HG02623 (cell line): ENCODE results near the gene NOTCH2.

Experiments used
- ATAC-seq: cut with Tn5 transposase; IDR thresholded peaks from one replicate; pipeline ENCODE4 v1.9.1; 2021; ENCODE audit warnings: moderate library complexity; ENCODE audit not compliant: unreplicated experiment

NOTCH2 gene

DNA sequence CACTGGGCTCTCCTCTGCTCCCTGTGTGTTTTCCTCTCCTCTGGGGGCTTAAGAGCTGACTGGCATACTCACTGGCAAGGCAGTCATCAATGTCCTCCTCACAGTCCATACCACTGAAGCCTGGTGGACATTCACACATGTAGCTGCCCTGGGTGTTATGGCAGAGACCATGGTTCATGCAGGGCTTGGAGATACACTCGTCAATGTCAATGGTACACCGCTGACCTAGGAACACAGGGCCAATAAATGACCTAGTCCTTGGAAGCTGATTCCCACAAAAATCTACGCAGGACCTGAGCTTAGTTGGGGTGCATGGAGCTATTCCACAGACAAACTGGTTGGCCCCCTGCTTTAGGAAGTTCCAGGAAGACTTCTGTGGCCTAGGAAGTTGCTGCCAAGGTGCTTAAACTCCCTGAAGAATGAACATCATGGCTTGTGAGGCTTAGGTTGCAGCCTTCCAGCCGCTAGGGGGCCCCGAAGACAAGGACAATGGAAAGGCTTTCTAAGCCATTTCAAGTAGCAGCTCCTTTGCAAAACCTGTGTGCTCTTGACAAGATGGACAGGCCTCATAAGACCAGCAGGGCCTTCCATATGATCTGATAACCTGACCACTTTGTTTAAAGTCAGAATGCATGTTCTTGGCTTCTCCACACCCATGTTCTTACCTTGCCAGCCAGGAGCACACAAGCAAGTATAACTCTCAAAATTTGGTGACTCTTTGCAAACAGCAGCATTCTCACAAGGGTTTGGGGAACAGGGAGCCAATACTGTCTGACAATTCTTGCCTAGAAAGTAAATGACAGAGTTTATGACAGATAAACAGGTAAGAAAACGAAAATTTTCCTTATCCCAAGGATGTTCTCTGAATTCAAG, 120.9 kb downstream of the NOTCH2 start:
- ATAC-seq: peak; percentile 64

- ATAC-seq: no peak
Observed at GRCh38 chr1:119947468-119947867, 122.0 kb downstream of the NOTCH2 start.

- no peak for ATAC-seq
Observed at GRCh38 chr1:119946724-119947123, 122.7 kb downstream of the NOTCH2 start.

DNA sequence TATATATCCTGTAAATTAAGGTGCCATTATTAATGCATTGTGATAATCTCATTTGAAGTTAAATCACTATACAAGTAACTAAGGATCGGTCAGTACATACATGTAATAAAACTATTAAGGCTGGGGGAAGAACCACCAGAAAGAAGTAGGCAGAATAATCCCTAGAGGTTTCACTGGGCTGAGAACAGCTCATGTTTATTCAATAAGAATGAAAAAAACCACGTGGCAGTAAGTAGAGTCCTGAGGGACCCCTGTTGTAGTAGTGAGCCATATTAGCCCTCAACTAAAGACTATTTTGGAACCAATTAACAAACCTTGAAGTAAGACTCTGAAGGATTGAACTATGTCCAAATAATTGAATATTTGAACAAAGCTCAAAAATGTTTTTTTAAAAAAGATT, 126.2 kb downstream of the NOTCH2 start:
- ATAC-seq: no peak

DNA sequence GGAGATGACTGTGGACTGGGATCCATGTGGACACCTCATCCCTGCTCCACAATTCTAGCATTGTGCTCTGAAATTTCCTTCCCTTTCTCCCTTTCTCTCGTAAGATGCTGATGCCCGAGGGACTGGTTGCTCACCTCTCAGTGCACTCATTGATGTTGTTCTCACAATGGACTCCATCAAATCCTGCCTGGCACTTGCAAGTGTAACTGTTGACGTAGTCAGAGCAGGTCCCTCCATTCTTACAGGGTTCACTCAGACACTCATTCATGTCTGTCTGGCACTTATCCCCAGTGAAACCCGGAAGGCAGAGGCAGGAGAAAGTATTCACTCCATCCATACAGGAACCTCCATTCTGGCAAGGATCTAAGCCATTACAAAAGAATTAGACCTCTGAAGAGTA, 128.1 kb downstream of the NOTCH2 start:
- no peak for ATAC-seq

DNA sequence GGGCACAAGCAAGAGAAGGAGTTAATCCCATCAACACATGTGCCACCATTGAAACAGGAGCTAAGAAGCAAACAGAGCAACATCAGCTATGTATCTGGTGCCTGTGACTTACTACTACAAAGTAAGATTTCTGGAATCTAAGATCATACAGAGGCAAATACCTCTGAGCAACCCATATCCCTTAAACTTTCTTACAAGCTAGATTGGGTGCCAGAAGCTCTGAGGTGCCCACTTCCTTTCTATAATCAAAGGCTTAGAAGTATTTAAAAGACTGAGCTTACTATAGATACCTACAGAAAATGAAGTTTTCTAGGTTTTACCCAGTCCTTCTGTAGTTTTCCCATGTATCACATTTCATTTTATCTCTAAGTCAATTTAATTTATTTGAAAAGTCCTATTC, 128.8 kb downstream of the NOTCH2 start:
- ATAC-seq: no peak

DNA sequence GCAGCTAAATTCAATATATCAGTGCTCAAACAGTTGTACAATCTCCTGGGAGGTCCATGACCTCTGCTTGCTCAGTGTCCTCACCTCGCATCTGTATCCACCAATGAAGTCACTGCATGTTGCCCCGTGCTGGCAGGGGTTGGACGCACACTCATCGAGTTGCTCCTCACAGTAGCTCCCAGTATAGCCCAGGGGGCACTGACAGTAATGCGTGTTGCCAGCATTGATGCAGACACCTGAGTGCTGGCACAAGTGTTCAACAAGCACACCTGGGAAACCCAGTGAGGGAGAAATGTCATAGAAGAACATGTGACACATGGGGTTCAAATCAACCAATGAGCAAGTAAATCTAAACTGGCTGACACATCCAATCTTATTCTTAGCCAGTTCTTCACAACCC, 132.3 kb downstream of the NOTCH2 start:
- ATAC-seq: no peak

- no peak for ATAC-seq
Observed at GRCh38 chr1:119935915-119936314, 133.5 kb downstream of the NOTCH2 start.

DNA sequence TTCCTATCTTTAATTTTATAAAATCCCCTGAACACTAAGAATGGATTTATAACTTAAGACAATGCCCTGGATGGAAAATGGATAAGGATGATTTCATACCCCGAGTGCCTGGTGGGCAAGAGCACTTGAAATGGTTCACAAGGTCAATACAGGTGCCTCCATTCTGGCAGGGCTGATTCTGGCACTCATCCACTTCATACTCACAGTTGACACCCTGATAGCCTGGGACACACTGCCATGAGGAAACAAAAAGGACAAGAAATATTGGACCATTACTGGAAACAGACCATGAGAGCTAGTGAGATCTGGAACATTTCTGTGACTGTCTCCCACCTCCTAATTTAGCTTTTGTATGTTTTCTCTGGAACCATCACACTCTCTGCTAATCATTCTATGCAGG, 134.1 kb downstream of the NOTCH2 start:
- ATAC-seq: no peak

- no peak for ATAC-seq
Observed at GRCh38 chr1:119933397-119933796, 136.1 kb downstream of the NOTCH2 start.

GRCh38 chr1:119929643-119930315, 139.7 kb downstream of the NOTCH2 start:
- ATAC-seq: no peak

- no peak for ATAC-seq
Observed at GRCh38 chr1:119926553-119926952, 142.9 kb downstream of the NOTCH2 start.

GRCh38 chr1:119924948-119925898, 144.2 kb downstream of the NOTCH2 start:
- no peak for ATAC-seq

DNA sequence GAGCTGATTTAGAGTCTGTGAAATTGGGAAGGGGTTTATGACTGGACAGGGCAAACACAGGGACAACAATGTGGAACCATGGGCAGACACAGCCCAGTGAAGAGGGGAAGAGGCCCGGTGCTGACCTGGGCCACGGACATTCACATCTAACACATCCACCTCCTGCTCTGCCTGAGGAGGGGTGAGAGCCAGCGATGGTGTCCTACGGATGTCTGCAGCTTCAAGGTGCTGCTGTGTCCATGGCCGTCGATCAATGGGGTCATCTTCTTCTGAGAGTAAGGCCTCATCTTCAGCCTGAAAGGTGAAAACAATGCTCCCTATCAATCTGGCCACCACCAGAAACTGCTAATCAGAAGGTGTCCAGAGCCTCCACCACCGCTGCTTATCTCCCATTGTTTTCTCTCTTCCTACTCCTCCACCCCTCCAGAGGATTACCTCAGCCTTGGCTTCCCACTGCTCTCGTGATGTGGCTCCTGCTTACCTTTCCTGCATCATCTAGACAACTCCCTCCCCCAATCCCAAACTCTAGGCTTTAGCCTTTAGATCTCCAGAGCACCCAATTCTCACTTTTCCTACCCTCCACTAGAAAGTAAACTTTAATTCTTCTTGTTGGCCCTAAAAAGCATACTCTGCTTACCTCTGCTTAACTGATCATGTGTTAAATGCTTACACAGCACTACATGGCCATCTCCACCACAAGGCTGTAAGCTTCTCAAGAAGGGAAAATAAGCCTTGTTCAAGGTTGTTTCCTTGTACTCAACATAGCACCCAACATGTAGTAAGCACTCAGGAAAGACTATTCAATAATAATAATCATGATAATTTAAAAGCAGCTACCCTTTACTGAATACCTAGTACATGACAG, 149.1 kb downstream of the NOTCH2 start:
- ATAC-seq: no peak

GRCh38 chr1:119919241-119919640, 150.2 kb downstream of the NOTCH2 start:
- no peak for ATAC-seq

GRCh38 chr1:119918301-119918700, 151.2 kb downstream of the NOTCH2 start:
- no peak for ATAC-seq

DNA sequence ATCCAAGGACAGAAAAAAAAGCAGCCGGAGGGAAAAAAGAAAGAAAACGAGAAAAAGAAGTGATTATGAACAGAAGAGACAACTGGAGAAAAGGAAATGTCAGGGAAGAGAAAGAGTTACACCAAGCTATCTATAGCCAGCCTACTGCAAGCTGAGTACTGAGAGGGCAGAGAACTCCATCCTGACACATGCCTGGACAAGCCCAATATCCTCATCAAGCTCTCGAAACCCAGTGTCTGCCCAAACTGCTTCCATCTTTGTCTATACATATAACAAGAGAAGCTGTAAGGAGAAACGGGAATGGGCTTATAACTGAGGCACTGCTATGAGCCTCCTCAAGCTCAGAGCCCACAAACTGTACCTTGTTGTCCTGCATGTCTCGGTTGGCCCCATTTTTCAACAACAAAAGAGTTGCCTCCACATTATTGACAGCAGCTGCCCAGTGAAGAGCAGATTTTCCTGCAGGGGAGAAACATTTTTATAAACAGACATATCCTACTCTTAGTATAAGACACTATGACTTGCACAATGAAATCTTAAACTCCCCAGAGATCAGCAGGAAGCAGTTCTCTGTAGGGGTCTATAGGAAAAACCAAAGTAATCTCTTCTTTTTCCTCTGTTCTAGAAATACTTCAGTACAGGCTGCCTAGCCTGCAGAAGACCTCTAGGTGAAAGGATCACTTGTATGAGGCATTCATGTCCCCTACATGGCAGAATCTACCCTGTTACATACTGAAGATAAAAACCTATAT, 152.0 kb downstream of the NOTCH2 start:
- no peak for ATAC-seq

GRCh38 chr1:119915517-119915916, 153.9 kb downstream of the NOTCH2 start:
- ATAC-seq: no peak

DNA sequence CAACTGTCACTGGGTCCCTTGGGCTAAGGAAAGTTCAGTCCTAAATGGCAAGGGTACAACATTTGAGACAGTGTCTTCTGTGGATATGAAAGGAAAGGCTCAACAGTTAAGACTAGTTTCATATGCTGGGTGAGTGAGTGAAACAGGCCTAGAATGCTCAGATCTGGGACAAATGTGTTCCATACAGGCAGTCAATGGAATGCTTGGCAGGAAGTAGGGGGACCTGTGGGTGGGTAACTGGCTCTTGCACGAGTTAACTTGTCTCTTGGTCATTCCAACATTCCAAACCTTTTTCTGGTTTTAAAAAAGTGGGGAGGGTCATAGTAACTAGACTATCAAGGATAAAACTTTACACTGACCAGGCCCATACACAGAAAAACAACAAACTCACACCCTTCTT, 155.4 kb downstream of the NOTCH2 start:
- ATAC-seq: no peak

DNA sequence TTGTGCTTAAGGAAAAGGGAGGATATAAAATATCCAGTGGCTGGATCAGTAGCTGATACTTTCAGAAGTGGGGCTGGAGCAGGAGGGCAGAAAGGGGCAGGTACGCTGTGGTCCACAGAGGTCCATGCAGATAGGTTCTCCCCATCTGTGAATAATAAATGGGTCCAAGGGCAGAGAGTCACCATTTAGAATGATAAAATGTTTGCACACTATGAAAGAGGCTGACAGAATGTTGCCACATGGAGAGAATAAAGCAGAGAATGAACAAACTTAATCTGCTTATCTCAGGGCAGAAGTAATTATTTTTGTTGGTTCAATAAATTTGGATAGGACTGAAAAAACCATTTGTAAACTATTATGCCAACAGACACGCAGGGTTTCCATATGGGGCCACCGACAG, 156.5 kb downstream of the NOTCH2 start:
- ATAC-seq: no peak
